NCI-H2196 (cell line): ENCODE measurements around the gene MDGA2.

Experiments used
- DNase-seq: peaks from one replicate; lab custom pipeline; 2025; ENCODE audit not compliant: unreplicated experiment; lab: John Stamatoyannopoulos, UW

Gene MDGA2

DNA sequence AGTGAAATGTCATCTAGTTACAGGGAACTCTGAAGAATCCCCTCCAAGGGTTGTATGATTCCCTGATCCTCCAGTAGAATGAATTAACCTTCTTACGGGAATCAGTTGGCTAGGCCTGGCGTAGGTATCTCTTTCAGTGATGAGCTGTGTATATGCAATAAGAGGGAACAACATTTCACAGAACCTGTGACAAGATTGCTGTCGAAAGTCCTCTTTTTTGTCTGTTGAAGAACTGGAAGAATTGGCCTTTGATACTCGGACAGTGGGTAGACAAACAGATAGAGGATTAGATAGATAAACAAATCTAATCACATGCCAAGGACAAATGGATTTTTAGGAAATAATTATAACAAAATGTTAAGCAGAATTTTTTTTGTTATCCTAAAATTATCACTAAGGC lies 184.6 kb downstream of the MDGA2 start:
- no peak for DNase-seq

DNA sequence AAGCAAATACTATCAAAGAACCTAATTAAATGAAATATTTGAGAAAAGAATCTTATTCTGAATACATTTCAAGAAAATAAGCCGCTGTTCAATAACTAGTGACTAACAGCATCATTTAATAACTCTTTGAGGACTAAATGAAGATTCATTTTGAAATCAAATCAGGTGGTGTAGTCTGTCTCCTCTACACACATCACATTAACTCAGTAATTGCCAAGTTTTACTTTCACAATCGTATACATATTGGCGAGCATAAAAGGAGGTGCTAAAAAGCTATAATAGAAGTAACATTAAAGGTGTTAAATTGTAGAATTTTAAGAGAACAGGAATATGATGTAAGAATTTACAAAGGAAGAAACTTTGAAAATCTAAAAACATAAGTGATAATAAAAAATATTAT lies 185.1 kb downstream of the MDGA2 start:
- DNase-seq: no peak

DNA sequence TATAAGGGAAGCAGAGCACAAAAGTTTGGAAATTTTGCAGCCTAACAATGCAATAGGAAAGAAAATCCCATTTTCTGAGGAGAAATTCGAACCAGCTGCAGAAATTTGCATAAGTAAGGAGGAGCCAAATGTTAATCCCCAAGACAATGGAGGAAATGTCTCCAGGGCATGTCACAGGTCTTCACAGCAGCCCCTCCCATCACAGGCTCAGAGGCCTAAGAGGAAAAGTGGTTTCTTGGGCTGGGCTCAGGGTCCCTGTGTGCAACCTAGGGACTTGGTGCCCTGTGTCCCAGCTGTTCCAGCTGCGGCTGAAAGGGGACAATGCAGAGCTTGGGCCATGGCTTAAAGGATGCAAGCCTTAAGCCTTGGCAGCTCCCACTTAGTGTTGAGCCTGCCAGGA lies 190.0 kb downstream of the MDGA2 start:
- no peak for DNase-seq

DNA sequence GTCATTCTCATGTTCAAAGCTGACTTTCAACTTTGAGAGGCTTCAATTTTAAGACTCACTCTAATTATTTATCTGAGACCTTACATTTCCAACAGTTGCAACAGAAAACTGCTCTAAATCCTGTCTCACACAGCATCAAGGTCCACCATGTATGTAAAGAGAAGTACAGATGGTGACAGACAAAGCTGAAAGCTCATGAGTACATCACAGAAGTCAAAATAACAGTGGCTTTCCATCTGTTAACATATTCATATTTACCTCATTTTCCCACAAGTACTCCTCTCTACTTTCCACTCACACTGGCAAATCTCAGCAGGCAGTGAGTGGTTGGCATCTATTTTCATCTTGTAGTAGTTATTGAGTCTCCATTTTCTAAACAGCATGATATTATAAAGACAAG lies 192.0 kb downstream of the MDGA2 start:
- no peak for DNase-seq

DNA sequence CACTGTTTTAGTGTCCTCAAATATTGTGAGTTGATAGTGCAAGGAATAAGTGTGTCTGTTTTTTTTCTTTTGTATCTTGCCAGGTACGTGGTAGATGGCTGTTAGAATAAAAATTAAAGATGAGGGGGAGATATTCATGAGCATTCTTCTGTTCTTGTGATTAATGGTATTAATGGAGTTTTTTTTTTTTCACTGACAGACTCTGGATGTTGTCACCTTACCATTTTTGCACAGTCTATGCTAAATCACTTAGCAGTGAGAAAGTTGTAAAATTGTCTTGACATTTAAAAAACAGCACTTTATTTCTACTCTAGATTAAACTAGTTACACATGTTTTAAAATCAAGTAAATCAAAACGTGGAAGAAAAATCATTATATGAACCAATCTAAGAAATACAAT lies 204.3 kb downstream of the MDGA2 start:
- no peak for DNase-seq

DNA sequence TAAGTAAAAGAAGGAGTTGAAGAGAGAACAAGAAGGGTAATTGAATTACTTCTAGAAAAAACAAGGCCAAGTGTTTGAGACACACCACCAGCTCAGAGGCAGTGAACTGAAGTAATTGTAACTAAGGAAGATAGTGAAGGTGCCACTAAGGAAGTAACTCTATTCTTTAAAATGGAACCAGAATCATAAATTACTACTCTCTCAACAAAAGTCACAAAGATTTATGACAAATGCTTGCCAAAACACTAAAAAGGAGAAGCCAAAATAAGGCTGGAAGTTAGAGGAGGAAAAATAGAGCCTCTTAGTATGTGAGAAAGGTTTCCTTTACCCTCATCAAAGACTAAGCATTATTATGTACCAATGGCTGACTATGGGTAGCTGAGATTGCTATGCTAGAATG lies 208.5 kb downstream of the MDGA2 start:
- DNase-seq: no peak

DNA sequence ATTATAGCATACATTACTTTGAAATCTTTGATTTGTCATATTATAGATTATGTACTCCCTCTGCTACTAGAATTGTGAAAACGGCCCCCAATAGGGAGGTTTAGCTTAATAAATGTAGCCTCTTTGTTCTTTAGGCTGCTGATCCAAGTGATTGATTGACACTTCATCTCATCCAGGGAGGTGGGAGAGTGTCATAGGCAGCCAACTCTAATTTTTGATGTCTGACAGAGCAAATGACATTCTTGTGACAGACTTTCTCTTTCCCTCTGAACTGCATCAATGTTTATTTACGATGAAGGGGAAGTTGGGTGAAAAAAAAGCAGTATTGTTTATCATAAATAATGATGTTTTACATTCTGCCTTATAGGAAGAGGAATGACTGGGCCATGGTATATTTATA lies 221.4 kb downstream of the MDGA2 start:
- DNase-seq: no peak

DNA sequence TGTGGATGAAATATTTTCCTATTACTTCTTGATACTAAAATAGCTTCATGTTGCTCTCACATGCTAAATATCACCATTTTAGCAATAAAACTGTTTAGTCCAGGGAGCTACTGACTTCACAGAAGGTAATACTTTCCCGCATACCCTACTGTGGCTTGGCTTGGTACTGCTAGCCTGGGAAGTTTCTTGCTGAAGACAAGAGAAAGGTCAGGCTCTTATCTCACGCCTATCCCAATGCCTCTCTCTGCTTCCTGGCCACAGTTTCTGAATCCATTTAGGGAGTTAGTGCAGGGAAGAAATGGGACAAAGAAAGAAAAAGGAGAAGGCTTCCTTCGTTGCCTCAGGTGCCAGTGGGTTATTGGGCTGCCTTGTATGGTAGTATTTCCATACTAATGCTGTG lies 228.3 kb downstream of the MDGA2 start:
- no peak for DNase-seq

DNA sequence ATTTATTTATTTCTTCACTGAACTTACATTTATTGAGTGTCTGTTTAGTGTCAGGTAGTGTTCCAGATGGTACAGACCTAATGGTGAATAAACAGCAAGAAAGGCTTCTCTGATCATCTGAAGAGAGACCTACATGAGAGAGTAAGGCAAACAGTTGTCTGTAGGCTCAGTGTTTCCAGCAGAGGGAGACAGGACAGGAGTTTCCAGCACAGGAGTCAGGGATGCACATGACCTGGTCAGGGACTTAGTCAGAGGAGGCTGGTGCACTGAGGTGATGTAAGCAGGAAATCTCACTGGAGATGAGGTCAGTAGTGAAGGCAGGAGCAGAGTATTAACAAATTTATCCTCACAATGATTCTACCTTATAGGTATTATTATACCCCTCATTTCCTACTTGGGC lies 233.2 kb downstream of the MDGA2 start:
- no peak for DNase-seq

DNA sequence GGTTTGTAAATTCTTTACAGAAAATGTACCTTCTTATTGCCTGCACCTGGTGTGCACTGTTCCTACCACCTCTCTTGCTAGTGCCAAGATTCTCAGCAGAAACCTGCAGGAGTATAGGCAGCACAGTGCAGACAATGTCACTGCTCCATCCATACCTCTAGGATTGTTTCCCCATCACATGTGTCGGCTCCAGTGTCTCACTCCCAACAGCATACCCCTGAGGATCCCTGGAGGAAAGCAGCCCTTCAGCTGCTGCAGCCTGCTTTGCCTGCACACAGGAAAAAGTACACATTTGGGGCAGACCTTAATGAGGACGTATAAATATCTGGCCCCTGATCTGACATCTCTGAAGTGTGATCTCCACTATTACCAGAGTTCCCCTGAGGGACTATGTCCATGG lies 235.5 kb downstream of the MDGA2 start:
- DNase-seq: no peak

DNA sequence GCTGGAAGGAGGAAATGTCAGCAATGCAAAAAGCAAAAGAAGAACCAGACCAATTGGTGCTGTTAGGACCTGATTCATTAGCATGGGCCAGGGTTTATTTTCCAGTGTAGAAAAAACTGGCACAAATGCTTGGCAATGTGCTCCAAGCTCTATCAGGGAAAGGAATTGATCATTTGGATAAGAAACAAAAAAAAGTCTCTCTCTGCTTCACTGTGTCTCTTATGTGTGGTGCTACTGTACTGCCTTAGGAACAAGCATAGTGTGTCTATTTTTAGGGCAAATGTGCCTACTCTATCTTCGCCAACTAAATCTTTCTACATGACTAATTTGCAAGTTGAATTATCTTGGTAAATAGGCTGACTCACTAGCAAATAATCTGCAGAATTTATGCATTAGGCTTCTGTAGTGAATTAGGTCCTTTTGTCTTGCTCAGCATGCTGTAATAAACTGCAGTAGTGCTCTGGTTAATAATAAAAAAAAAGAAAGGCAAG lies 236.7 kb downstream of the MDGA2 start:
- DNase-seq: no peak

DNA sequence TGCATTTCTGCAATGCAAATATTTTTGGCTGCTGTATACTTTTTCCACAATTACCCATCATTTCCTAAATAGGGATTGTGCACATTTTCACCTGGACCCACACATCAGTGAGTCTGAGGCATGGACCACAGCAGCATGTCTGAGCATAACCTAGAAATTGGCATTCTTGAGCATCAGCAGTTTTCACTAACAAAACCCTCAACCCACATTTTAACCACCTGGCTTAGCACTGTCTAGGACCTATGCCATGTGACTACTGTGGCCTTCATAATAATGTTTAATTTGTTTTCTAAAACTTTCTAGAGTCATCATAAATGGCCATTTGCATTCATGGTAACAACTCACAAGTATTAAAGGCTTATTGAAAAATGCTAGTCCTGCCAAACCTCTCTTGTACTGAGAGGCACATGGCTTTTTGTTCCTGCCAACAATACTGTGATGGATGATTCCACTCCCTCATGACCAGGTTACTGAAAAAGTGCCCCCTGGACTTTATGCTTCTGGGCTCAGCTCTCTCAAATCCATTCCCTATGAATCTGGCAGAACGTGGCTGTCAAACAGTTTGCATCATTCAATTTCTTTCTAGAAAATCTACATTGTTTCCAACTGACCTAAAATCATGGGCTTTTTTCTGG lies 240.0 kb downstream of the MDGA2 start:
- DNase-seq: no peak

DNA sequence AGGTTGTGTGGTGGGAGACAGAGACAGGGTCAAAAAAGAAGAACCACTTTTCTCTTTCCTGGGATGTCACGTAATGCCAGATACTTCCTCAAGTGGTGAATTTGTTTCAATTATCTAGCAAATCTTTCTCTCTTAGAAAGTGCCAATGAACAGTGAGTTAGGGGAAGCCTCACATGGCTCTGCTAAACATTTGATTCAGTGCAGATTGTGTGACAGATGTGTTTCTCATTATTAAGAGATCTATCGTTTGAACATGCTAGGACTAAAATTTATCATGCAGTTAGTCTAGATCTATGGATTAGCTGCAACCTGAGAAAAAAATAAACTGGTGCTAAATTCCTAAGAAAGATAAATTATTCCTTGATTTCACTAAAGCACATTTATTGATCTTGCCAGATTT lies 247.8 kb downstream of the MDGA2 start:
- no peak for DNase-seq

DNA sequence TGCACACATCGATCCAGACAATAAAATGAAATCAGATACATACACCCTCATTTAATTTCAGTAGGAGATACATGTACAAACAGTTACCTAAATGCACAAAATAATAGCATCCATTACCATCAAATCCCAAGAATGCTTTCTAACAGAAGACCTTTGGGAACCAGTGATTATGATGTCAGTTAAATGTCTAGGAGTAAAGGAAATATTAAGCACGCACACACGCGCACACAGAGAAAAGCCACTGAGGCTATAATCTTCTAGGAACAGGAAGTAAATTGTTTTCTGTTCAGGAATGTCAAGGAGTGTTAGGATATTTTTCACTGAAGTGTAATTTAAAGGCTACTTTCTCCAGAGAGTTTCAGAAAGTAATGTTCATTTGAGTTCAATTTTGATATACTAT lies 250.1 kb downstream of the MDGA2 start:
- no peak for DNase-seq

DNA sequence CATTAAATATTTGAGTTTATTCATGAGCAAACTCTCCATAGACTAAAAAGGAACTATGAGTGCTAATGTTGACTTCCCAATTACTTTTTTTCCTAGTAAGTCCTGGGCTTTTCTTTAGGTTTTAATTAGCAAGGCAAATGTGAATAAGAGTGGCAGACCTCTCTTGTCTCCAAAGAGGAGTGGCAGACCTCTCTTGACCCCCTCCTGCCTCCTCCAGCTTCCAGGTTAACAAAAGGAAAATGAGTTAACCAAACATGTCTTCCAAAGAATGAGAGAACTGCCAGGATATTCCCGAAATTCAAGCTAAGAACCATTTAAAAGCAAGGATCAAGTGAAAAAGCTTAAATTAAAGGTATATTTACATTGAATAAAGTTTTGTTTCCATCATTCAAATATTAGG lies 253.2 kb downstream of the MDGA2 start:
- DNase-seq: no peak

DNA sequence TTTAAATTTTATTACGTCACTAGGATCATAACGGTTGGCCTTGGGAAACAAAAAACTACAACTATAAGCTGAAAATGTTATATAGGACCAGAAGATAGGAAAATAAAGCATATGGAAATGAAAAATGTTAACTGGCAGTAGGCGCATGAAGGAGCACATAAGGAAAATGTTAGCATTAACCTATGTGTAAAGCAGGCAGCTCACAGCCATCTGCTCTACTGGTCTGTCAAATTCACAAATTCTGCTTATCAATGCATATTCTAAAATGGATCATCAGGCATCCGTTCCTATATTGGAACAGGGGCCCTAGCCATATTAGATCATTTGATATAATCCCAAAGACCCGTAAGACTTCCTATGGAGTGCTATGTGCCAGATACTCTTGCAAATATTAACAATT lies 263.9 kb downstream of the MDGA2 start:
- DNase-seq: no peak

DNA sequence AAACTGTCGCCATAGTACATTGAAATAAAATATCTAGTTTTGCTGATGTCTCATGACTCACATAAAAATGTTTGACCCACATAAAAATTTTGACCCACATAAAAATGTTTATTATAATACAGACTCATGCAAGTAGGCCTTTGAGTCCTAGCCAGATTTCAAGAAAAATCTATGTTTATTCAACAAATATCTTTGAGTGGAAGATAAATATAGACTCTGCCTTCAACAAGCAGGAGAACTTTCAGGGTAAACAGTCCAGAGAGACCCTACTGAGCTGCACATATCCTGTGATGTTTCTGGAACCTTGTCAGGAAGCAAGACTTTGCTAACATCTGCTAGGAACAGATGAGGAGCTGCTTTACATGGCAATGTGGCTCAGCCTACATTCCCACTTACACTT lies 283.1 kb downstream of the MDGA2 start:
- no peak for DNase-seq

DNA sequence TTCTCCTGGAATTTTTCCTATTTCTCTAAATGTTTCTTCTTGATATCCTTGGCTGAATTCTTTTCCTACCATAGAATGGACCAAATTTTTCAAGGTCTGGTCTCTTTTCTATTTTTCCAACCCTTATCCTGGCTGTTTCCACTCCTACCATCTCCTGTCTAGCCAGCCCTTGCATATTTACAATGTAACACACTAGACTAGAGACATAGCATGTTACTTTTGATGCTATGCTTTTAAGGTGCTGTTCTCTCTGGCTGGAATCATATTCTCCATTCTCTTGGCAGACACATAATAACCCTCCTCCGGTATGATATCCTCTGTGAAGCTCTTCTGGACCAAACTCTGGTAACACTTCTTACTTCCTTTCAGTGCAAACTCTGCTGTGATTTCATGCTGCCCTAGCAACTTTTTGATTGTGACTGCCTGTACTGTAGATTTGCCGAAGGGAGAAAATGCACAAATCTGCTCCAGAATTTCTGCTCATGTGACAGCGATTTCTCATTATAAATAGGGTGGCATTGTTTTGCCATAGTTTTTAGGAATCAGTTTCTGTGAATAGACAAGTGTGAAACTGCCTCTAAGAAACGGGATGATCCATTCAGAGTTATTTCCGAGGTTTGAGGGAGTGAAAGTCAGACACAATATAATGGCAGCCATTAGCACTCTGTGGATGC lies 284.4 kb downstream of the MDGA2 start:
- no peak for DNase-seq

DNA sequence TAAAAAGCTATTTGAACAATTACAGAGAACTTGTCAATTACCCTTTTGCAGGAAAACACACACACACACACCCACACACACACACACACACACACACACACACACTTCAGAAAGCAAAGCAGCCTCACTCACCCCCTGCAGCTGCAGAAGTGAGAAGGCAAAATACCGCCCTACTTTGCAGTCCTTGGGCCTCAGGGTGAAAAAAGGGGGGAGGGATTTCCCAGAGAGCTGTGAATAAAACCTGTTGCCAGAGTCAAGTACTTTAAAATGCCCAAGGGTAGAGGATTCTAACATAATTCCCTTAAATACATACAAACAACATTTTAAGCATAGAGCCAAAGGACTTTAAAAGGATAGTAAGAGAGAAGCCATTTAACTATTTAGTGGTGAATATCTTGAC lies 285.9 kb downstream of the MDGA2 start:
- no peak for DNase-seq

DNA sequence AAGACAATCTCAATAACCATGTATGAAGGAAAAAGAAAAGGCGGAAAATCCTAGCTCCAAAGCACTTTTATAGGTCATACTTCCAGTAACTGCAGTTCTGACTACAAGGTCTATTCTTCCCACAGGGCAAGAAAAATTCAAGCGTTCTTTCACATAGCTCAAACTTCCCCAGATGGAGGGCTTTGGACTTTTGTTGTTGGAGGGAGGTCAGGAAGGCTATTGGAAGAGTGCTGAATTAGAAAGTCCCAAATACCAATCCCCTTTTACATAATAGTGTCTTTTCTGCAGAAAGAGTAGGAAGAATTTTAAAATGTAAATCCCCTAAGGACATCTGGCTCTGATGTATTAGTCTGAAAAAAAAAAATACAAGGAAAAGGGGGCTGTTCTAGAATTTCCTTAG lies 309.4 kb downstream of the MDGA2 start:
- DNase-seq: no peak

DNA sequence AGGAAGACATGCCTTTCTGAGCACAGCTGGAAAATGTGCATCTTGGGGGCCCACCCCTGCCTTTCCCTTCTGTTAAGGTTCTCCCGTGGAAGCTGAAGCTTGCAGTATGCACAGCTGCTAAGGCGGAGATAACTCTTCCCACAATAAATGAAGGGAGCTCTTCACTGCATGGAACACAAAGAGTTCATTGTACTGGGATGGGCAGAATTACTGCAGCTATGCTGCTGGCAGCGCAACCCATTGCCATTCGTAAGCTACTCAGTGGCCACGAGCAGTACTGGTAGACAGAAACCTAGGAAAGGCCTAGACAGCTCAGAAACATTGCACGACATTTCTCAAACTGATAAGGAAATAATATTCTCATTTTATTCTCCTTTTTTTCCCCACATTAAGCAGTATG lies 310.2 kb downstream of the MDGA2 start:
- DNase-seq: no peak

DNA sequence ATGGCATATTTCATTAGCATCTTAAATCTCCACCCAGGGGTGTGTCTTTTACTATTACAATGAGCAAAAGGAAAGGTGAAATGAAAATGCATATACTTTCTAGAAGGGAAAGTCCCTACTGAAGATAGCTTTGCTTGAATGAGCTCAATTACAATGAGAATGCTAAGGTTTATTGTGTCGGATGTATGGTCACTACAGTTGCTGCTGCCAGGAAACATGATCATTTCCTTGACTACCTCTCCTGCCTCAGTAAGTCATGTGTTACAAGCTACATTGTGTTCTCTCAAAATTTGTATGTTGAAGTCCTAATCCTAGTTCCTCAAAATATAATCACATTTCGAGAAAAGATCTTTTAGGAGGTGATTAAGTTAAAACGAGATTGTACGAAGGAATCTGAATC lies 322.2 kb downstream of the MDGA2 start:
- no peak for DNase-seq

DNA sequence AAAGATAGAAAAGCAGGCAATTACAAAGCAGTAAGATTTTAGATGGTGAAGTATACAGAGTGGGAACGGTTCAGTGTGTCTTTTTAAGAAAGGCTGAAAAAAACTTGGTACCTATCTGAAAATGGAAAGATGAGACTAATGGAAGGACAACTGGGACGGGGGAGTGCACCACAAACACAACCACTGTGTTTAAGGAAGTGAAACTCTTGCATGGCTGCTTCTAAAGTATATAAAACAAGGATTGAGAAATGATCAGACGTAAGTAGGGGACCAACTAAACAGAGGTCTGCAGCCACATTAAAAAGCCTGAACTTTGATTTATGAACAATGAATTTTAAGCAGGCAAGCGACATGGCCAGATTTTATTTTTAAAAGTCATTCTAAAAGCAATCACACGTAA lies 328.6 kb downstream of the MDGA2 start:
- DNase-seq: no peak
